HUES64 (cell line): ENCODE measurements around the gene FOXC2.
A peak's percentile ranks its signal among the peaks of the same experiment; 100 is the strongest.

Source experiments
- H3K27ac ChIP-seq: 2 replicates; pipeline ENCODE4 v1.7.0; 2013; ENCODE audit warnings: low read depth, low read length, inconsistent platforms
- H3K27me3 ChIP-seq: 2 replicates; pipeline ENCODE4 v1.6.1; 2013; ENCODE audit warnings: mild to moderate bottlenecking, low read length; ENCODE audit not compliant: insufficient read depth
- H3K36me3 ChIP-seq: 2 replicates; pipeline ENCODE4 v1.6.1; 2013; ENCODE audit warnings: mild to moderate bottlenecking, low read length; ENCODE audit not compliant: insufficient read depth
- H3K4me1 ChIP-seq: 2 replicates; pipeline ENCODE4 v1.6.1; 2013; ENCODE audit warnings: mild to moderate bottlenecking, low read length, moderate library complexity; ENCODE audit not compliant: insufficient read depth
- H3K4me3 ChIP-seq: 2 replicates; pipeline ENCODE4 v1.5.1; 2013; ENCODE audit warnings: mild to moderate bottlenecking, low read length, moderate library complexity
- H3K9ac ChIP-seq: 2 replicates; pipeline ENCODE4 v1.6.1; 2013; ENCODE audit warnings: mild to moderate bottlenecking, low read depth, low read length
- H3K9me3 ChIP-seq: 2 replicates; pipeline ENCODE4 v1.6.1; 2013; ENCODE audit warnings: low read depth, low read length; ENCODE audit not compliant: insufficient read depth
- WGBS: fragments of 150-250, 120-280 bp; methylation state at CpG from one replicate; pipeline ENCODE4 v1.1.7; 2013; ENCODE audit warnings: missing lambda C conversion rate; 5-methylcytosine and 5-hydroxymethylcytosine counted together

Gene FOXC2

GRCh38 chr16:86558355-86559193, 8.1 kb upstream of the FOXC2 start:
- Histone ChIP-seq H3K36me3 (no peaks in the 10 kb centered on the region), H3K9ac (no peak overlapping the region), H3K4me1 (0 out of 2 replicates have a peak, but pooled peaks cover 4% of the 10 kb centered on the region), H3K4me3 (no peak overlapping the region), H3K9me3 (no peaks in the 10 kb centered on the region), H3K27me3 (peaks cover 13% of the 10 kb centered on the region), H3K27ac (no peak overlapping the region)
- WGBS, result 85% methylated on average over 27 of the region's 28 CpGs

- Histone ChIP-seq H3K9ac (no peak overlapping the region), H3K4me1 (peaks cover 8% of the 10 kb centered on the region), H3K4me3 (no peak overlapping the region), H3K27me3 (peaks cover 25% of the 10 kb centered on the region), H3K27ac (no peak overlapping the region), H3K9me3 (no peaks in the 10 kb centered on the region), H3K36me3 (no peaks in the 10 kb centered on the region)
- 91% methylated on average over 9 of the region's 9 CpGs for WGBS
These were observed 6.8 kb upstream of the FOXC2 start for GRCh38 chr16:86559802-86560305.

- 96% methylated on average over 4 of the region's 6 CpGs for WGBS
- Histone ChIP-seq H3K4me3 (no peak overlapping the region), H3K27ac (no peak overlapping the region), H3K9ac (no peak overlapping the region), H3K4me1 (peaks cover 23% of the 10 kb centered on the region), H3K27me3 (peaks cover 46% of the 10 kb centered on the region), H3K9me3 (no peaks in the 10 kb centered on the region), H3K36me3 (no peaks in the 10 kb centered on the region)
These were observed 4.3 kb upstream of the FOXC2 start for GRCh38 chr16:86562356-86562755.

- WGBS, result 2% methylated on average over 41 of the region's 41 CpGs
- Histone ChIP-seq H3K27me3 (peaks cover 54% of the 10 kb centered on the region), H3K36me3 (no peaks in the 10 kb centered on the region), H3K9me3 (no peaks in the 10 kb centered on the region), H3K4me1 (peaks cover 23% of the 10 kb centered on the region), H3K27ac (no peak overlapping the region), H3K4me3 (peak overlapping the region; percentile 47), H3K9ac (peak overlapping the region; percentile 49; the same call in 1 of the 2 replicates)
These were observed 2.9 kb upstream of the FOXC2 start for GRCh38 chr16:86563469-86564345.

- no peak overlapping the region for H3K9ac ChIP-seq
- H3K4me1 ChIP-seq, result peaks cover 26% of the 10 kb centered on the region
- H3K27ac ChIP-seq, result no peak overlapping the region
- 0 out of 2 replicates have a peak overlapping the region, but pooled peaks have one; percentile 43 for H3K4me3 ChIP-seq
- WGBS, result 4% methylated on average over 15 of the region's 16 CpGs
- H3K9me3 ChIP-seq, result no peaks in the 10 kb centered on the region
- H3K36me3 ChIP-seq, result no peaks in the 10 kb centered on the region
- H3K27me3 ChIP-seq, result peaks cover 69% of the 10 kb centered on the region
These were observed 1.4 kb upstream of the FOXC2 start for GRCh38 chr16:86565181-86565631.

- Histone ChIP-seq H3K27me3 (peaks cover 76% of the 10 kb centered on the region), H3K36me3 (no peaks in the 10 kb centered on the region), H3K4me1 (peaks cover 32% of the 10 kb centered on the region), H3K9me3 (no peaks in the 10 kb centered on the region), H3K4me3 (peak overlapping the region; percentile 43), H3K27ac (no peak overlapping the region), H3K9ac (no peak overlapping the region)
- WGBS, result 2% methylated on average over 50 of the region's 53 CpGs
These were observed 751 bp upstream of the FOXC2 start for GRCh38 chr16:86565644-86566511.

- peak overlapping the region; percentile 56 for H3K4me3 ChIP-seq
- H3K9me3 ChIP-seq, result no peaks in the 10 kb centered on the region
- no peaks in the 10 kb centered on the region for H3K36me3 ChIP-seq
- WGBS, result under 1% methylated on average over 88 of the region's 88 CpGs
- peaks cover 37% of the 10 kb centered on the region for H3K4me1 ChIP-seq
- H3K27ac ChIP-seq, result no peak overlapping the region
- H3K9ac ChIP-seq, result no peak overlapping the region
- peaks cover 89% of the 10 kb centered on the region for H3K27me3 ChIP-seq
These were observed 504 bp downstream of the FOXC2 start for GRCh38 chr16:86566966-86567700.

GRCh38 chr16:86567701-86568581, 1.3 kb downstream of the FOXC2 start:
- Histone ChIP-seq H3K4me3 (peak overlapping the region; percentile 56), H3K27me3 (peaks cover 95% of the 10 kb centered on the region), H3K36me3 (no peaks in the 10 kb centered on the region), H3K27ac (no peak overlapping the region), H3K9me3 (no peaks in the 10 kb centered on the region), H3K4me1 (peaks cover 40% of the 10 kb centered on the region), H3K9ac (no peak overlapping the region)
- WGBS, result 2% methylated on average over 116 of the region's 116 CpGs

- Histone ChIP-seq H3K9ac (no peak overlapping the region), H3K4me3 (peak overlapping the region; percentile 56), H3K4me1 (peaks cover 47% of the 10 kb centered on the region), H3K36me3 (no peaks in the 10 kb centered on the region), H3K27ac (no peak overlapping the region), H3K9me3 (no peaks in the 10 kb centered on the region), H3K27me3 (peaks cover 96% of the 10 kb centered on the region)
- 2% methylated on average over 32 of the region's 33 CpGs for WGBS
These were observed 2.3 kb downstream of the FOXC2 start for GRCh38 chr16:86568677-86569623.
